Thymus (tissue), 11 donors: ENCODE results near the gene ASPHD1. TPM values are rescaled to one million over a fixed set of nuclear protein-coding genes. Genes with fewer than 3 reads are reported as not detected.

ENCODE experiments used
- DNase-seq, 9 donors: peaks; one replicate each; pipeline ENCODE4 v3.0.0-alpha.2; 2013; ENCODE audit warnings: low spot score in 9 of 9, low read depth in 6 of 9, missing footprints in 1 of 9
- H3K27ac ChIP-seq, 2 donors: one replicate each; pipeline ENCODE4 v1.5.1; 2013; ENCODE audit warnings: control low read depth in 1 of 2, low read depth in 1 of 2, low read length in 1 of 2, mild to moderate bottlenecking in 1 of 2, moderate library complexity in 1 of 2
- H3K27me3 ChIP-seq, 2 donors: one replicate each; pipeline ENCODE4 v1.5.1; 2013; ENCODE audit warnings: low read length in 1 of 2; ENCODE audit not compliant: control insufficient read depth in 2 of 2, insufficient read depth in 1 of 2
- H3K36me3 ChIP-seq, 2 donors: one replicate each; pipeline ENCODE4 v1.5.1; 2013; ENCODE audit warnings: low read length in 1 of 2, mild to moderate bottlenecking in 1 of 2, moderate library complexity in 1 of 2; ENCODE audit not compliant: control insufficient read depth in 2 of 2, insufficient read depth in 2 of 2
- H3K4me1 ChIP-seq, 2 donors: one replicate each; pipeline ENCODE4 v1.5.1; 2013; ENCODE audit warnings: low read length in 2 of 2; ENCODE audit not compliant: control insufficient read depth in 2 of 2, insufficient read depth in 2 of 2
- H3K4me3 ChIP-seq, 2 donors: one replicate each; pipeline ENCODE4 v1.5.1; 2013; ENCODE audit warnings: low read length in 2 of 2, control low read depth in 1 of 2, mild to moderate bottlenecking in 1 of 2
- H3K9me3 ChIP-seq, 2 donors: one replicate each; pipeline ENCODE4 v1.5.1; 2013; ENCODE audit warnings: low read length in 1 of 2, mild to moderate bottlenecking in 1 of 2; ENCODE audit not compliant: control insufficient read depth in 2 of 2, insufficient read depth in 1 of 2
- WGBS: extraction: QIAGEN DNeasy Blood & Tissue Kit; methylation state at CpG from one replicate; pipeline ENCODE4 v1.1.7; 2013; 5-methylcytosine and 5-hydroxymethylcytosine counted together
- polyA plus RNA-seq: library from polyadenylated mRNA; stranded (reverse); fragments of 200-250 nt; gene quantifications from one replicate; pipeline ENCODE4 v1.2.3, GENCODE V29; 2013
- total RNA-seq: library from RNA; stranded (reverse); fragments of 120-200 nt; gene quantifications from one replicate; pipeline ENCODE4 v1.2.4, GENCODE V29; 2013
- donor health status: healthy.

Gene ASPHD1
- total and polyA plus RNA-seq, 2 donors = 0.09 to 0.46 TPM

DNA sequence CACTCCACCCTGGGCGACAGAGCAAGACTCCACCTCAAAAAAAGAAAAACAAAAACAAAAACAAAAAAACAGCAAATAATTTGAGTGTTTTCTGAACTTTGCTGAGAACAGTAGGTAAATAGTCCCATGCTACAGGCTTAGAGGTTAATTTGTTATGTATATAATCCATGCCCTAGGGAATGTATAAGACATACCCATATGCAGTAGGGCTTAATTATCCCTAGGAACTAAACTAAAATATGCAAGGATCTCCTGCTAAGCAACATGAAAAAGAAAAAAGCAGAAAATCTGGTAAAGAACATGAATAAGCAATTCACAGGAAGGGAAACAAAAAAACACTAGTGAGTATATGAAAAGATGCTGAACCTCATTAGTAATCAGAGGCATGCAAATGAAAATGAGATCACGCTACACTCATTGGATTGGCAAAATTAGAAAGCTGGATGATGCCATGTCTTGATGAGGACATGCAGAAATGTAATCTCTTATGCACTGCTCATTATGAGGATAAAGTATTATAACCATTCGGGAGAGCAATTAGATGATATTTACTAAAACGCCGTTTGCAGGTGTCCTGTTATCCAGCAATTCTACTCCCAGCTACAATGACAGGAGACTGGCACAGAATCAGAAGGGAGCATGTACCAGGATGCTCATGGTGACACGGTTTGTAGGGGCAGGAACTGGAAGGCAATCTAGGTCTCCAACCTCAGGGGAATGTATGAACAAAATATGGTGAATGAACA lies 20.2 kb downstream of the ASPHD1 start:
- Histone ChIP-seq H3K4me3 (no peak overlapping the region), H3K9me3 (peaks cover 0 to 3% of the 10 kb centered on the region in 2 donors), H3K27ac (no peak overlapping the region), H3K4me1 (peaks cover 7% of the 10 kb centered on the region in 2 donors), H3K36me3 (peaks cover 19 to 49% of the 10 kb centered on the region in 2 donors), H3K27me3 (no peaks in the 10 kb centered on the region)
- WGBS = 97% methylated on average over 6 of the region's 6 CpGs
- DNase-seq = no peak

DNA sequence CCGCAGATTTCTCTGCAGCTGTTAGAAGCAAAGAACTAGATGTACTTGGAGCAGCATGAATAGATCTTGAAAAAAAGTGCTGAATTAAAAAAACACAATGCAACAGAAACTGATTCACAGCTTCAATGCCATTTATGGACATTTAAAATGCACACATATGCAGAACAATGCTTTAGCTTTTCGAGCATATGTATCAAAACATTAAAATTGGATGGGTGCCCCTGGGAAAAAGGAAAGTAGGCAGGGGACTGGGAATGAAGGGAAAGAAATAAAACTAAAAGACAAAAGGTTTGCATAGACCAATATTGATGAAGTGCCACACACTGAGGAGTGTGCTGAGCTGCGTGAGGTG lies 20.7 kb downstream of the ASPHD1 start:
- Histone ChIP-seq H3K27ac (no peak overlapping the region), H3K4me1 (peaks cover 8% of the 10 kb centered on the region in 2 donors), H3K4me3 (no peak overlapping the region), H3K9me3 (peaks cover 0 to 3% of the 10 kb centered on the region in 2 donors), H3K27me3 (no peaks in the 10 kb centered on the region), H3K36me3 (peaks cover 19 to 43% of the 10 kb centered on the region in 2 donors)
- WGBS = 82% methylated on average over 3 of the region's 3 CpGs
- DNase-seq = no peak

DNA sequence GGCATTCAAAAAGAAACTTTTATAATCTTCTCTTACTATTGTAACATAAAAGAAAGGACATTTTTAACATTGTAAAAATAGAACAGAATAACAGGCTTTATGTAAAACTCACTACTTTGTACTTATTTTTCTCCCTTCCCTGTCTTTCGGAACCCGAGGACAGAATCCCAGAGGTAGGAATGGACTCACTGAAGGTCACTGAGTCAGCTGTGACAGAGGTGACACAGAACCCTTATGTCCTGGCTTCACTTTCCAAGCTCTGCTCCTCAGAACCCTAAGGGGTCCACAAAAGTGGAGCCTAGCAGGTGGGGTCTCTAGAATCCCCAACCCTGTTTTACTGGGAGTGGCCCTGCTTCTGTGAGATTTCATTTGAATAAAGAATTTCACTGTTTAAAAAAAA lies 22.0 kb downstream of the ASPHD1 start:
- DNase-seq = no peak
- Histone ChIP-seq H3K9me3 (no peaks in the 10 kb centered on the region), H3K36me3 (peaks cover 19 to 40% of the 10 kb centered on the region in 2 donors), H3K27ac (no peak overlapping the region), H3K27me3 (no peaks in the 10 kb centered on the region), H3K4me3 (no peak overlapping the region), H3K4me1 (peaks cover 8 to 18% of the 10 kb centered on the region in 2 donors)
- 97% methylated on average over 2 of the region's 2 CpGs for WGBS

DNA sequence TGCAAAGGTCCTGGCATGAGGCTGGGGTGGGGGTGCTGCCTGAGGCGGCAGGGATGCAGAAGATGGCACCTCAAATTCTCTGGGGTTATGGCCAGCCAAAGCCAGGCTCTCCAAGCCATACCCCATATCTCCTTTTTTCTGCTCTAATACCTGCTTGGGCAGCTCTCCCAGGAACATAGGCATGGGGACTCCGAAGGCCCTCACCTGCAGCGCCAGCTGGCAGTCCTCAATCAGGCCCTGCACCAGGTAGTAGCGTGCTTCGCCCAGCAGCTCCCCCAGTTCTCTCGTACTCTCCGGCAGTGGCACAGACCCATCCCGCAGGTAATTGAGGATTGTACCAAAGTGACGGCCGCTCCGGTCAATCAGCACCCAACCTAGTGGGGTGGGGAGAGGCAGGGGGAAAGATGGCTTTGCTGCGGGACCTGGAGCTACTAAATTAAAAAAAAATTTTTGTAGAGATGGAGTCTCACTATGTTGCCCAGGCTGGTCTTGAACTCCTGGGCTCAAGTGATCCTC lies 22.8 kb downstream of the ASPHD1 start:
- no peaks in the 10 kb centered on the region for H3K27me3 ChIP-seq
- H3K9me3 ChIP-seq = no peaks in the 10 kb centered on the region
- peaks cover 19 to 36% of the 10 kb centered on the region in 2 donors for H3K36me3 ChIP-seq
- 98% methylated on average over 12 of the region's 12 CpGs for WGBS
- H3K4me3 ChIP-seq = no peak overlapping the region
- H3K27ac ChIP-seq = no peak overlapping the region
- H3K4me1 ChIP-seq = peaks cover 8 to 21% of the 10 kb centered on the region in 2 donors
- DNase-seq = no peak

DNA sequence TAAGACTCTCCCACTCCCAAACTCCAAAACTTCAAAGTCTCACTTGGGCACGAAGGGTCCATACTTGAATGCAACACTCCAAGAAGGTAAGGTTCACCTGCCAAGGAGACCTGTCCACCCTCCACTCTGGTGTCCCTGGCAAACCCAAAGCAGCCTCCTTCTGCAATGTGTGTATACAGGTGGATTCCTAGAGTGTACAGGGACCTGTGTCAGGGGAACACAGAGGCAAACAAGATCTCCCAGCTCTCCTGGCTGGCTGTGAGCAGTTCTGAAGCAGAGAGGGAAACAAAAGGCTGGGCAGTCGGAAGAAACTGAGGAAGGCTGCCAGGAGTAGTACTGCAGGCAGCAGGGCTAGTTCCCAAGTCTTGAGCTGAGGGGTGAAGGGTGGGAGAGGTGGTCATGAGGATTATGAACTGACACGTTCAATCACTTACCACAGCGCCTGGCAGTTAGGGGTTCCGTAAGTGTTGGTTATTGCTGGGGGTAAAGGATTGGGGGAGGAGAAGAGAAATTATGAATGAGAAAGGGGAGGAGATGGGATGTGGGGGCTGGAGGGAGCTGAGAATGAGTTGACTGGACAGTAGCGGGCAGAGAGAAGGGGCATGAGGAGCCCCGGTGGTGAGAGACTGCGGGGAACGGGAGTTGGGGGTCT lies 24.9 kb downstream of the ASPHD1 start:
- Histone ChIP-seq H3K9me3 (no peaks in the 10 kb centered on the region), H3K27me3 (no peaks in the 10 kb centered on the region), H3K4me1 (peaks cover 8 to 21% of the 10 kb centered on the region in 2 donors), H3K27ac (no peak overlapping the region), H3K4me3 (peak overlapping the region; percentile 77 to 93), H3K36me3 (peaks cover 19 to 24% of the 10 kb centered on the region in 2 donors)
- WGBS = 14% methylated on average over 9 of the region's 9 CpGs
- no peak for DNase-seq

DNA sequence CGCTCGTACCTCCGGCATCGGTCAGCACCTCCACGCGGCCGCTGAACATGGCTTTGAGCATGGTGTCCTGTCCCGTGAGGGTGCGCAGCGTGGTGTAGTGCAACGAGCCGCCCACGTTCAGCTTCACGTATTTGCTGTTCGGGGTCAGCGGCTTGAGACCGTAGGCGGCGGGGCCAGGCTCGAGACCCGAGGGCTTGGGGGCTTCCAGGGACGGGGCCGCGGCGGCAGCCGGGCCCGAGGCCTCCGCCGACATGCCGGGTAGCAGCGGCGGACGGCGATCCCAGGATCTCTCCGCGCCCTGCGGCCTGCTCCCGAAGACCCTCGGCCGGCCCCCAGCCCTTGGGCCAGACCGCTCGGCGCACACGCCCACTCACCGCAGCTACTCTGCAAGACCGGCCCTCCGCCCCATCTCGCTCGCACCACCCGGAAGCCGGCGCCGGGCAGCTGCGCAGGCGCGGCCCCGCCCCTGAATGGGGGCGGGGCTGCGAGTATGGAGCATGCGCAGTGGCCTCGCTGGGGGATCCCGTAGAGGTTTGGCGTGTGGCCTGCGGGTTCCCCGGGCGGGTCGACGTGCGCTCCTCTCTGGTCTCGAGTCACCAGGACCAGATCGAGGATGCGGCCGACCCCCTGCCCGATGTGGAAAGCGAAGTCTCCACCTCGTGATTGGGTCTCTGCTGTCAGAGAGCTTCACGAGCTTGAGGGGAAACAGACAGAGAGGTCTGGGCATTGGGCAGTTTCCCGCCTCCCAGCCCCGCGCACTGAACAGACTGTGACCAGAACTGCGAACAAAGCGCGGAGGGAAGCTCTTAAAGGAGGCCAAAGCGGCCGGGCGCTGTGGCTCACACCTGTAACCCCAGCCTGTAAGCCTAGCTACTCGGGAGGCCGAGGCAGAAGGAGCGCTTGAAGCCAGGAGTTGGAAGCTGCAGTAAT lies 25.8 kb downstream of the ASPHD1 start, which contains the start of gene KCTD13:
Gene KCTD13 (minus strand): TSS at position 446 of the 930 bp plus-strand sequence. CDS start 193 bp downstream, at position 253.
- DNase-seq = peak; percentile 69 to 94 (median 85)
- peaks cover 8 to 21% of the 10 kb centered on the region in 2 donors for H3K4me1 ChIP-seq
- no peaks in the 10 kb centered on the region for H3K27me3 ChIP-seq
- WGBS = under 1% methylated on average over 89 of the region's 89 CpGs
- H3K4me3 ChIP-seq = peak within 1 kb of the TSS; percentile 77 to 93
- H3K27ac ChIP-seq = peak within 1 kb of the TSS; percentile 27 to 74
- peaks cover 18 to 19% of the 10 kb centered on the region in 2 donors for H3K36me3 ChIP-seq
- no peaks in the 10 kb centered on the region for H3K9me3 ChIP-seq

DNA sequence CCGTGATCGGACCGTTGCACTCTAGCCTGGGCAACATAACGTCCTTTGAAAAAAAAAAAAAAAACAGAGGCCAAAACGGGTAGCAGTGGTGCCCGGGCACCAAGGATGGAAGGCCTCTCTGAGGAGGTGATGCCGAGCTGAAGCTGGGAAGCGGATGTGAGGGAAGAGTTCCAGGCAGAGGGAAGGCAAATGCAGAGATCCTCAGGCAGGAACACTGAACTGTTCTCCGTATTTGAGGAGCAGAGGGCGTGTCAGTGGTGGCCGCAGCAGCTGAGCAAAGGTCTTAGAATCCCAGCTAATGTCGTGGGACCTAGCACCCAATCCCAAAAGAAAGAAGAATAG lies 26.4 kb downstream of the ASPHD1 start:
- Histone ChIP-seq H3K4me1 (peaks cover 8 to 21% of the 10 kb centered on the region in 2 donors), H3K4me3 (peak overlapping the region; percentile 77 to 93), H3K9me3 (no peaks in the 10 kb centered on the region), H3K36me3 (peaks cover 12 to 14% of the 10 kb centered on the region in 2 donors), H3K27me3 (no peaks in the 10 kb centered on the region), H3K27ac (peak overlapping the region in 1 of 2 donors; percentile 74)
- DNase-seq = no peak
- WGBS = 19% methylated on average over 12 of the region's 12 CpGs

DNA sequence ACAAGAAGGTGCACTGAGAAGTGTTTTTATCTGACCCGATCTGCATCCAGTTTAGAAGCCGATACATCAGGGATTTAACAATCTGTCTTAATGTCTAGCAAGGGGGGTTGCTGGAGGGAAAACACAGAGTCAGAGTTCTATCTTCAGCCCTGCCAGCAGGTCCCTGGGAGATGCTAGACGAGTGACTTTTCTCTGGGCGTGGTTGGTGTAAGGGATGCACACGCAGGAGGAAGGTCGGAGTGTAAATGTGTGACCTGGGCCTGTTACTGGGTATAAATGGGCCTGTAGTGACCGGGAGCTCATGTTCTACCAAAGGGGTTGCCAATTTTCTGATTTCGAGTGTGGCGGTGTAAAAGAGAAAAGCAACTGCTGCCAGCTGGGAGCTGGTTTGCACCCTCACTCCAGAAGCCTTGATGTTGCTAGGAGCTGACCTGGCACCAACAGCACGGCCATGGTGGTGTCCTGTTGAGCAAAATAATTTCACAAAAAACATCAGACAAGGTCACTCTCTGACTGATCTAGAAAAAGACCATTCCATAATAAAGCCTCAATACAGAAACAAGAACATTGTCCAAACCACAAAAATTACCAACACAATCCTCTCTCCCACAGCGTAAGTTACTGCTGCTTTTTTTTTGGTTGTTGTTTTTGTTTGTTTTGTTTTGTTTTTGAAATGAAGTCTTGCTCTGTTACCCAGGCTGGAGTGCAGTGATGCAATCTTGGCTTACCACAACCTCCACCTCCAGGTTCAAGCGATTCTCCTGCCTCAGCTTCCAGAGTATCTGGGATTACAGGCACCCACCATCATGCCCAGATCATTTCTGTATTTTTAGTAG lies 27.0 kb downstream of the ASPHD1 start:
- H3K4me1 ChIP-seq = peaks cover 8 to 21% of the 10 kb centered on the region in 2 donors
- H3K27me3 ChIP-seq = no peaks in the 10 kb centered on the region
- no peak for DNase-seq
- H3K9me3 ChIP-seq = no peaks in the 10 kb centered on the region
- no peak overlapping the region for H3K4me3 ChIP-seq
- 93% methylated on average over 12 of the region's 12 CpGs for WGBS
- peaks cover 10 to 11% of the 10 kb centered on the region in 2 donors for H3K36me3 ChIP-seq
- H3K27ac ChIP-seq = no peak overlapping the region
